IMR-90 (cell line): ENCODE data around the gene TRIM40. TPM values are rescaled to one million over a fixed set of nuclear protein-coding genes. Genes with fewer than 3 reads are reported as not detected.

ENCODE experiments used
- ATAC-seq: fragments of 200-7000 bp; cut with Tn5 transposase; 2 replicates; pipeline ENCODE4 v1.9.1; 2020; ENCODE audit warnings: low read depth, mild to moderate bottlenecking, moderate library complexity
- BruUV-seq: library from RNA; stranded (reverse); fragments of 400-500 nt; replicated peaks from 2 replicates; lab custom pipeline; 2021; lab: Mats Ljungman, UMichigan
- CTCF ChIA-PET: fragments of 300-600 bp; formaldehyde crosslinking; extraction: SDS; loops from one replicate; lab custom pipeline; 2021; ENCODE audit warnings: antibody characterized with exemption; lab: Yijun Ruan, JAX
- POLR2A ChIA-PET: fragments of 300-600 bp; sonication (Branson Sonifier 250); formaldehyde crosslinking; loops from one replicate; lab custom pipeline; 2022; ENCODE audit warnings: antibody characterized with exemption; ENCODE audit not compliant: unreplicated experiment; lab: Charles Lee
- DNase-seq: peaks from one replicate; pipeline ENCODE4 v3.0.0; 2013
- H2AFZ ChIP-seq: replicated peaks from 2 replicates; pipeline ENCODE3; 2013; ENCODE audit warnings: low read length, mild to moderate bottlenecking; ENCODE audit not compliant: poor library complexity
- H2AK5ac ChIP-seq: 2 replicates; pipeline ENCODE4 v1.6.1; 2013; ENCODE audit warnings: low read depth, low read length, inconsistent platforms
- H2AK9ac ChIP-seq: replicated peaks from 2 replicates; pipeline ENCODE3; 2013; ENCODE audit warnings: mild to moderate bottlenecking, low read depth, low read length, moderate library complexity; ENCODE audit not compliant: poor library complexity
- H2BK120ac ChIP-seq: 2 replicates; pipeline ENCODE4 v1.6.1; 2013; ENCODE audit warnings: low read depth, low read length, inconsistent platforms
- H2BK15ac ChIP-seq: 3 replicates; pipeline ENCODE4 v1.6.1; 2013; ENCODE audit warnings: low read depth, low read length, inconsistent platforms
- H2BK20ac ChIP-seq: 2 replicates; pipeline ENCODE4 v1.6.1; 2013; ENCODE audit warnings: low read depth, mild to moderate bottlenecking, inconsistent platforms, low read length, moderate library complexity
- H2BK5ac ChIP-seq: 2 replicates; pipeline ENCODE4 v1.6.1; 2013; ENCODE audit warnings: mild to moderate bottlenecking, low read depth, low read length, inconsistent platforms; ENCODE audit not compliant: poor library complexity, severe bottlenecking
- H3K14ac ChIP-seq: replicated peaks from 2 replicates; pipeline ENCODE4 v1.6.1; 2013; ENCODE audit warnings: low read depth, low read length, inconsistent platforms
- H3K18ac ChIP-seq: 2 replicates; pipeline ENCODE4 v1.6.1; 2013; ENCODE audit warnings: low read depth, low read length, control low read depth
- H3K23ac ChIP-seq: 2 replicates; pipeline ENCODE4 v1.6.1; 2013; ENCODE audit warnings: low read depth, low read length, inconsistent platforms
- H3K27ac ChIP-seq: 2 replicates; pipeline ENCODE4 v1.5.1; 2013; ENCODE audit warnings: mild to moderate bottlenecking, control low read depth, low read length; ENCODE audit not compliant: insufficient read depth
- H3K27me3 ChIP-seq: 2 replicates; pipeline ENCODE4 v1.6.1; 2013; ENCODE audit warnings: low read length; ENCODE audit not compliant: control insufficient read depth, insufficient read depth
- H3K36me3 ChIP-seq: 2 replicates; pipeline ENCODE4 v1.6.1; 2013; ENCODE audit warnings: low read length, mixed read lengths; ENCODE audit not compliant: control insufficient read depth, insufficient read depth
- H3K4ac ChIP-seq: 2 replicates; pipeline ENCODE4 v1.6.1; 2013; ENCODE audit warnings: low read depth, low read length, inconsistent platforms
- H3K4me1 ChIP-seq: 2 replicates; pipeline ENCODE4 v1.6.1; 2013; ENCODE audit warnings: low read length, mixed read lengths; ENCODE audit not compliant: control insufficient read depth, insufficient read depth
- H3K4me2 ChIP-seq: 2 replicates; pipeline ENCODE4 v1.6.1; 2013; ENCODE audit warnings: low read depth, mild to moderate bottlenecking, control low read depth, low read length, moderate library complexity
- H3K4me3 ChIP-seq: 2 replicates; pipeline ENCODE4 v1.5.1; 2013; ENCODE audit warnings: low read depth, mild to moderate bottlenecking, control low read depth, low read length, moderate library complexity; ENCODE audit not compliant: insufficient read depth
- H3K56ac ChIP-seq: 2 replicates; pipeline ENCODE4 v1.6.1; 2013; ENCODE audit warnings: low read length, inconsistent platforms; ENCODE audit not compliant: insufficient read depth; ENCODE audit errors: extremely low read depth
- H3K79me1 ChIP-seq, 2 experiments: 2 replicates each; pipeline ENCODE4 v1.6.1; 2013; ENCODE audit warnings: low read length in 2 of 2, inconsistent platforms in 1 of 2, low read depth in 1 of 2
- H3K9ac ChIP-seq: 2 replicates; pipeline ENCODE4 v1.6.1; 2013; ENCODE audit warnings: low read depth, low read length, control low read depth
- H3K9me1 ChIP-seq: 2 replicates; pipeline ENCODE4 v1.6.1; 2013; ENCODE audit warnings: low read length, inconsistent platforms; ENCODE audit not compliant: insufficient read depth
- H3K9me3 ChIP-seq: 2 replicates; pipeline ENCODE4 v1.6.1; 2013; ENCODE audit warnings: low read length; ENCODE audit not compliant: control insufficient read depth, insufficient read depth
- H4K20me1 ChIP-seq: 2 replicates; pipeline ENCODE4 v1.6.1; 2013; ENCODE audit warnings: low read length, inconsistent platforms; ENCODE audit not compliant: insufficient read depth
- H4K5ac ChIP-seq: 2 replicates; pipeline ENCODE4 v1.6.1; 2013; ENCODE audit warnings: mild to moderate bottlenecking, low read depth, low read length, control low read depth
- H4K8ac ChIP-seq, 2 experiments: 2 replicates each; pipeline ENCODE4 v1.6.1; 2013; ENCODE audit warnings: low read depth in 2 of 2, low read length in 2 of 2, control low read depth in 1 of 2, inconsistent platforms in 1 of 2
- H4K91ac ChIP-seq: 2 replicates; pipeline ENCODE4 v1.6.1; 2013; ENCODE audit warnings: low read depth, low read length, inconsistent platforms; ENCODE audit not compliant: insufficient read depth
- BHLHE40 ChIP-seq: fragments of 150-350 bp; IDR thresholded peaks from 2 replicates; pipeline ENCODE4 v1.6.1; 2016; ENCODE audit warnings: mild to moderate bottlenecking, low read depth, low read length
- CTCF ChIP-seq: conservative IDR thresholded peaks from 2 replicates; pipeline ENCODE4 v1.5.1; 2012; ENCODE audit warnings: mild to moderate bottlenecking, low read depth, low read length, improper control_type of control experiment
- MXI1 ChIP-seq: IDR thresholded peaks from 2 replicates; pipeline ENCODE4 v1.6.1; 2012; ENCODE audit warnings: low read depth, mild to moderate bottlenecking, low read length, moderate library complexity, borderline replicate concordance
- WGBS, 2 experiments: methylation state at CpG; one replicate each; pipeline versions ENCODE4 v1.1.5 to v1.1.7; 2013; ENCODE audit warnings: missing lambda C conversion rate in 2 of 2; ENCODE audit not compliant: insufficient read length in 1 of 2; ENCODE audit errors: extremely low coverage in 2 of 2; 5-methylcytosine and 5-hydroxymethylcytosine counted together
- dilution Hi-C: fragments of 300-500 bp; cut with HindIII; formaldehyde crosslinking; loops from one replicate; pipeline ENCODE4 v1.14.3; 2018; ENCODE audit warnings: low sequenced_read_pairs; ENCODE audit not compliant: unreplicated experiment
- in situ Hi-C: fragments of 300-500 bp; cut with MboI; formaldehyde crosslinking; loops from 3 replicates; pipeline ENCODE4 v1.14.3; 2019; ENCODE audit warnings: low sequenced_read_pairs, inconsistent platforms, mixed read lengths
- intact Hi-C: fragments of 100-400 bp; cut with micrococcal nuclease; formaldehyde crosslinking; loops from 2 replicates; pipeline ENCODE4 v1.10.0; 2022
- polyA plus RNA-seq, 3 experiments: library from polyadenylated mRNA; depleted of rRNA; stranded (reverse); fragments of >200 nt; gene quantifications; 2 replicates each; pipeline ENCODE4 v1.2.3, GENCODE V29; 2012; ENCODE audit warnings: low replicate concordance in 1 of 3
- total RNA-seq: library from RNA; depleted of rRNA; stranded (reverse); fragments of >200 nt; gene quantifications from 2 replicates; pipeline ENCODE4 v1.2.3, GENCODE V29; 2012

TRIM40 gene
- total and polyA plus RNA-seq, 2 of the 4 experiments (the other 2 are of a cell fraction) = not detected

GRCh38 chr6:30087876-30088275, 48.1 kb upstream of the TRIM40 start:
- Histone ChIP-seq H3K23ac (no peak overlapping the region), H3K4me3 (no peak overlapping the region), H2BK120ac (no peak overlapping the region), H3K9ac (no peak overlapping the region), H3K4ac (no peak overlapping the region), H3K9me3 (no peaks in the 10 kb centered on the region), H2BK20ac (no peak overlapping the region), H4K20me1 (no peaks in the 10 kb centered on the region), H3K14ac (no peak overlapping the region), H3K79me1 (no peaks in the 10 kb centered on the region), H3K27me3 (peaks cover 11% of the 10 kb centered on the region), H3K4me1 (peaks cover 3% of the 10 kb centered on the region), H4K5ac (no peak overlapping the region), H3K9me1 (no peaks in the 10 kb centered on the region), H3K56ac (no peak overlapping the region), H2AK9ac (no peak overlapping the region), H2BK5ac (no peak overlapping the region), H2AFZ (no peak overlapping the region), H3K4me2 (no peak overlapping the region), H3K36me3 (no peaks in the 10 kb centered on the region), H4K91ac (no peak overlapping the region), H3K18ac (no peak overlapping the region), H2AK5ac (no peak overlapping the region), H4K8ac (no peak overlapping the region), H3K27ac (no peak overlapping the region), H2BK15ac (no peak overlapping the region)
- intact Hi-C loops = no loop called here
- dilution Hi-C loops = no loop called here
- no peak for ATAC-seq
- in situ Hi-C loops = no loop called here
- no TSS peak for BruUV-seq
- no CpG with 5 or more reads among the region's 5 CpGs for WGBS, 2 experiments
- no peak for DNase-seq
- ChIA-PET POLR2A (no interaction called here), CTCF (interaction anchor here (1.0 to 1.8 kb wide), 2 partner anchors 14 to 15 kb away, joined by 3 to 4 read pairs; no protein-coding TSS in a partner anchor)
- TF ChIP-seq BHLHE40 = no peak
- no peak for TF ChIP-seq CTCF
- no peak for TF ChIP-seq MXI1
